Activated CD8-positive, alpha-beta memory T cell treated with anti-CD3 and anti-CD28 coated beads, Interleukin-2, amount 50 U/mL, for 4 hours (primary cell): ENCODE measurements around the gene EMP1.

Experiments
- DNase-seq: peaks from one replicate; pipeline ENCODE4 v3.0.0-alpha.2; 2020

EMP1 gene, protein sequence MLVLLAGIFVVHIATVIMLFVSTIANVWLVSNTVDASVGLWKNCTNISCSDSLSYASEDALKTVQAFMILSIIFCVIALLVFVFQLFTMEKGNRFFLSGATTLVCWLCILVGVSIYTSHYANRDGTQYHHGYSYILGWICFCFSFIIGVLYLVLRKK

DNA sequence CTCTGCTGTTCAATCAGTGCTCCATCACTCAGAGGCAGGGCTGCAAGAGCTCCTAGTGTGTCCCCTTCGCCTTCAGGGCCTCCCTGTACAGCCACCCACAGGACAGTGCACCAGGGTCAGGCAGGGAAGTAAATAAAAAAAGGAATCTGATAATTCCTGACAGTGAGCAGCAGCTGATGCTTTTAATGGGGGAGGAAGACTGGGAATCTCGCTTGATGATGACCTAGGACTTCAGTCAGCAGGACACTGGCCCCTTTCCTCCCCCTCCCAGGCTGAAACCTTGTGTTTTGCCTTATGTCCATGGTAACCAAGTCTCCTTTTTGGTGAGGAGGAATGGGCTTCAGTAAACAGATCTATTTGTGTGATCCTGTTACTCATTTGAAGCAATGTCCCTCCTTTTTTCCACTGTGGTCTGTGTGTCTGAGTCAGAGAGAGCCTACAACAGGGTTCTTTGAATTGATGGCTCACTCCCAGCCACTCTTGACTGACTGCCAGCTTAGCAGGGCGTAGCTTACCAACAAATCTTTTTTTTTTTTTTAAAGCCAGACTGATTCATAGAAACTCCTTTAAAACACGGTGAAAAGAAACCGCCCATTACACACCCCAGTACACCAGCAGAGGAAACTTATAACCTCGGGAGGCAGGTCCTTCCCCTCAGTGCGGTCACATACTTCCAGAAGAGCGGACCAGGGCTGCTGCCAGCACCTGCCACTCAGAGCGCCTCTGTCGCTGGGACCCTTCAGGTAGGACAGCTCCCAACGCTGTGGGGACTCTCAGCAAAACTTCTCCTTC is at the start of gene EMP1:
Gene EMP1 (plus strand): TSS at position 597 of the 792 bp plus-strand sequence. CDS start 14,785 bp downstream, outside the sequence.
- peak; percentile 70 for DNase-seq

DNA sequence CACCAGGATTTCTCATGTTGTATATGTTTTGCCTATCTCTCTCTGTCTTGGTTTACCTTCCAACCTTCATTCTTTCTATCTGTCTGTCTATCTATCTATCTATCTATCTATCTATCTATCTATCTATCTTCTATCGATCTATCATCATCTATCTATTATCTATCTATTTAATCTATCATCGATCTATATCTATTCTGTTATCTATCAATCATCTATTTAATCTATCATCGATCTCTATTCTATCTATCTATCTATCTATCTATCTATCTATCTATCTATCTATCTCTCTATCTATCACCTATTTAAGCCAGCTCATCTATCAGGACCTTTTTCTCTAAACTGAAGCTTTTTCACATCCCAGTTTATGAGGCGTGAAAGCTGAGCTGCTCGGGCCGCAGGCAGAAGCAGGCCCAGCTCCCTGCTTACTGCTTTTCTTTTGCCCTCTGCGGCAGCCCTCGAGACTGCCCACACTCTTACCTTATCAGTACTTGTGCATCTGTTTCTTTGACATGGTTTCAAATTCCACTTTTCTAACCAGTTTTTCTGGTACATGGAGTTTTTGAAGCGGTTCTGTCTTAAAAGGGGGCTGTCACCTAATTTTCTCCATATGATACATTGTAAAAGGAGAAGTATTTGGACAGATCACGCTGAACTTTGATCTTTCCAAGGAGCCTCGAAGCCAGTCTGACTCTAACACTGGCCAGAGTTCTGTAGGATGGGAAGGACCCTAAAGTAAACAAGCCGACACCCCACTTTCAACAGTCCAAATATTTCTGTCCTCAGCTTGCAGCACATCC is 48.6 kb upstream of the EMP1 start:
- DNase-seq: no peak

DNA sequence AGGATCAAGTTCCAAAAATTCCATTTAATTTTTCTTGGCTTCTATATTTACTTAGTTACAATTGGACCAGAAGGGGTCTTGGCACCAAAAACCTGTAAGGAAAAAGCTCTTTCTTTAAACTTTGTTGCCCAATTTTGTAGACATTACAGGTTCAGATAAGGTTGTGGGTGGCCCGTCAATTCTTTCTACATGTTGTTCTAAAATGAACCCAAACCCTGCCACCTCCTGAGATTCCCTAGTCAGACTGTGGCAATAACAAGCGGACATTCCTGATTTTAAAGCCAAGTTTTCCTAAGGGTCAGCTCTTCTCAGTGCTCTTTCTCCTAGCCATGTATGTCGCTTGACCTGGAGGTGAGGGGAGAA is 48.1 kb upstream of the EMP1 start:
- no peak for DNase-seq

DNA sequence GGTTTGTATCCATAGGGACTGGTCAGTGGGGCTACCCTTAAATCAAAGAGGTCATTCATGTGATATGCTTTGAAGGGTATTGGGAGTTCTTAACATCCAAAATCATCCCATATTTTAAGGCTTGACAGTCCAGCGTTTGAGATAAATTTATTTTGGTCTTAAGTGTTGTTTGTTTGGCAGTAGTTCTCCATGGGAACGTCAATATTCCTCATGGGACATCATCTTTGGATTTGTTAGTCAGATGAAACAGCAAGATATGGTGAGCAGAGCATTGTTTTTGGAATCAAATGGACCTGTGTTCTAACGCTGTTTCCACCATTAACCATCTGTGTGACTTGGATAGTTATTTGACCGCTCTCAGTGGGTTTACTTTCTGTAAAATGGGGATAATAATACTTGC is 47.1 kb upstream of the EMP1 start:
- no peak for DNase-seq

DNA sequence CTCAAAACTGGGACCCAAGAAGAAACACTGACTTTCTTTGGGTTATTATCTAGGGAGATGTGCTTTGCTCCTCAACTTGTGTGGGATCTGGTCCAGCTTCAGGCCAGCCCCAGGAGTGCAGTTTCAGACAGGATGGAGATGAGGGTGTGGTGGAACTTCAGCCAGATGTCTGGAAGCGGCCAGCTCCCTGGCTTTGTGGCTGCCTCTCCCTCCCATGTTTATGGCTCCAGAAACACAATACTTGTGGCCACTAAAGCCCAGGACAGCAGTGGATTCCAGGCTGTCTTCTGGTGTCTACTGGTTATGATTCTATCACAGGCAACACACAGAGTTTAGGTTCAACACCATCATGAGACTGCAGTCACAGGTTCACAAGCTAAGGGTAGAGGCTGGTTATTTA is 44.2 kb upstream of the EMP1 start:
- DNase-seq: no peak

DNA sequence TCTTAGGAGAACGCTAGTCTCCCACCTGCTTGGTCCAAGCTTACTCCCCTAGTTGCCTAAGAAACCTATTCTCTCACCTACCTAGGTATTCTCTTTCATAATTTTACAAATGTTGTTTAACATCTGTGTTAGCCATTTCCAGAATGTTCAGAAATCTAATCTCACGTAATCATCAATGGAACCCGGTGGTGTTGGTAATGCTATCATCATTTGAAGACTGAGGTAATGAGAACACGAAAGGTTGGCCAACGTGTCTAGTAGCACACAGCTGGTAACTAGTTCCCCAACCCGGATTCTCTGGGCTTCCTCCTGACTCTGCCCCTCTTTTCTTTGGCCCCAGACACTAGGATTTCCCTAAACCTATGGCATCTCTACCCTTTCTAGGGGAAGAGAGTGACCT is 43.8 kb upstream of the EMP1 start:
- DNase-seq: no peak

DNA sequence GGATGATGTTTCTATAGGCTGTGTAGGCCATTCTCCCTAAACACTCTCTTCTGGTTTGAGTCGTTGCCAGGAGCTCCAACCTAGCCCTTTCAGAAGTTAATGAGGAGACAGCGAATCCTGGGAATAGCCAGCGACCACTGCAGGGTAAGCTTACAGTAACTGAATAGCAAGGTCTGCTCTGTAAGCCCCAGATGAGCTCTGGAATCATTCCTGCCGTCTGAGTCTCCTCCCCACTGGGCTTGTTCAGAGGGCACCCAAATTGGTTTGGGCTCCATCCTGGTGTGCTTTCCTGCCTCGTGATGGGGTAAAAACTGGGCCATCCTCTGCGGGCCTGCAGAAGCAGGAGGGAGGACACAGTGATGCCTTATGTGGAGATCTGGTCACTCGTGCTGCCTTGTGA is 43.3 kb upstream of the EMP1 start:
- DNase-seq: no peak

DNA sequence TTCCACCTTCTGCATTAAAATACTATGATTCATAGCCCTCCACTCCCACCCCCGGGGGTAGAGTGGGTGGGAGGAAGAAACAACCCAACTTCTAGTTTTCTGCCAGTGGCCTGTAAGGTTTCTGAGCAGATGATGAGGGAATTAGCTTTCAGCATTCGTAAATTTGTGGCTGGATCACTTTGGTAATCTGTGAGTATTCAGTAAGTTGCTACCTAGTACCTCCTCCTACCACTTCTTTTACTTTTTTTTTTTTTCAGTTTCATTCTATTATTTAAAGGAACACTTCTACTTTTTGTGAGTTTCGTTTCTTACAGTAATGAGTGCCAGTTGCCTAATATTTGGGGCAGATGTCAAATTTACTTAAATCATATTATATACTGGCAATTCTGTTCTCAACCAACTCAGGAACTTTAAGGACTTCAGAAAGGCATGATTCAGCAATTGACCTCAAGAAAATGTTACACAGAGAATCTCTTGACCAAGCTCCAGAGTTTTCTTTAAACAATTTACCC is 42.4 kb upstream of the EMP1 start:
- DNase-seq: no peak

DNA sequence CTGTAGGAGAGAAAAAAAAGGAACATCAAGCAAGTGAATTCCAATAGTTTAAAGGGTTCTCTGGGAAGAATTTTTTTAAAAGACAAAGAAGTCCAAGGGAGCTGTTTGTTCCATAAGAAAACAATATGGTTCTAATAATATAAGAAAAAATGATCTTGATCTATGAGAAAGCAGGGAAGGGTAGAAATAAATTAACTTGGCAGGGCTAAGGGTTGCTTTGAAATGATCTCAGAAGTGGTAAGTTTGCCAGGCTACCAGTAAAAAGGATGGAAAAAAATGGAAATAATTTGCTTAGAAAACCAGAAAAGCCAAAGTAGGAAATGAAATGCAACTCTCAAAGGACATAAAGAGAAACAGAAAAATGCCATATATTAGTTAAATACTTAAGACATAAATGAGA is 41.7 kb upstream of the EMP1 start:
- DNase-seq: no peak

DNA sequence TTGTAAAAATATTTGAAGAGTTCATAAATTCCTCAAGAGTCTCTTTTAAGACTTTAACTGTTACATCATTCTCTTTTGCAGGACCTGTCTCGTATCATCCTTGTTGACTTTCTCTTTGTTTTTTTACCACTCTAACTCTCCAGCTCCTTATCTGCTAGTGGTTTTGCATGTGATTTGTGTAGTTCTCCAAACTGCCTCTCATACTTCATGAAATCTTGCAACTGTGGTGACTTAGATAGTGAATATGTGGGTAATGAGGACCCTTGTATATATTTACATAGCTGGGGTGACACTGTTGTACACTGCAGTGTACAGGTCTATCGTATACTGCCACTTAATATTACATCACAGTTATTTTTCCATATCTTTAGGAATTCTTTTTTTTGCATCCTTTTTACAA is 40.2 kb upstream of the EMP1 start:
- DNase-seq: no peak

DNA sequence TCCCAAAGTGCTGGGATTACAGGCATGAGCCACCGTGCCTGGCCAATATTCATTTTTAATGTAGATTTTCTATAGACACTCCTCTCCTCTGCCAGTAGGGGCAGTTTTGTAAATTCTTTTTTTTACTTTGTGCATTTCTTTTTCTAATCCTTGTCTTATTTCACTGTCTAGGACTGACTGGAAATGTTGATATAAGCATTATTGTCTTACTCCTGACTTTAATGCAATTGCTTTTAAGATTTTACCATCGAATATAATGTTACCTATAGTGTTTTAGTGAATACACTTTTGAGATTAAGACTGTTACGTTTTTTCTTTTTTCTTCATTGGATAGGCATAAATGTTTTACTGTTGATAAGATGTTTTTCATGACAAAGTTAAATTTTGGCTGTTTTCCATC is 35.4 kb upstream of the EMP1 start:
- DNase-seq: no peak

DNA sequence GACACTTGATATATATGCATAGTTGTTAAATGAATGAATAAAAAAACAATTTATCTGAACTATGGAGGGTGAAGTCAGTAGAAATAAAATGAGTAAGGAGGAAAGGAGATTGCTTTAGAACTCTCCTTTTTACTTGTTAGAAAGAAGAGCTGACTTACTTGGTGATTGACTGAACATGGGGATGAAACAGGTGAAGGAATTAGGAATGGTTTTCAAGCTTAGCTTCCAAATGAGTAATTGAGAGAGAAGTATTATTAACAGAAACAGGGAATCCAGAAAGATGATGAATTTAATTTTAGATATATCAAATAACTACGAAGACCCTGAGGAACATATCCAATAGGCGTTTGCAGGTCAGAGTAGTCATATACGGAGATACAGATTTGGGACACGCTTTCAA is 33.6 kb upstream of the EMP1 start:
- DNase-seq: no peak

DNA sequence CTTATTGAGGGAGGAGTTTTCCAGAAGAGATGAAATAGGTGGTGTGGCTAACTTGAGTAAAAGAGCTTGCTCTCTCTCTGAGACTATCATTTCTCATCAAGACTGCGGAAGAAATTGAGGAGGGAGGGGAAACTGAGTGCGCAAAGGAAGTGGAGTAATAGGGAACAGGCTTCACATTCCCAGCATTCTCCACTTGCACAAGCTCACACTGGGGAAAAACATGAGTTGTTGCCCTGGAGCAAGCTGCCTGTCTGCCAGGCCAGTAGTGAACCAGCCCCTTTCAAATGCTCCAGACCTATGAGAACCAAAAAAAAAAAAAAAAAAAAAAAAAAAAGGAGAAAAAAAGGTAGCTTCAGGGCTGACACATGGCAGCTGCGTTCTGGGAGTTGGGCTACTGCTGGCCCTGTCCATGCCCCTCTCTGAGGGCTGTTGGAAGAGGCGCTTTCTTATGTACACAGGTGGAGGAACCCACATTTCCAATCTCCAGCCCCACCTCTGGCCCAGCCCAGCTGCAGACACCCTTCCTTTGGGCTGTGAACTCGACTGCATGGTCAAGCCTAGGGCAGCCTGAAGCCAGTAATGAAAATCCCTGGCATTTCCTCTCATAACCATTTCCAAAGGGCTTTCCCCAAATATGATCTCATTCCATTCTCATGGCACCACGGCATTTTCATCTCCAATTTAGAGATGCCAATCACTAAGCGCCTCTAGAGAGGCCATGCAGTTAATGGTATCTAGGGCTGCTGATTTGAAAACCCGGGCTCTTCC is 32.5 kb upstream of the EMP1 start:
- no peak for DNase-seq

DNA sequence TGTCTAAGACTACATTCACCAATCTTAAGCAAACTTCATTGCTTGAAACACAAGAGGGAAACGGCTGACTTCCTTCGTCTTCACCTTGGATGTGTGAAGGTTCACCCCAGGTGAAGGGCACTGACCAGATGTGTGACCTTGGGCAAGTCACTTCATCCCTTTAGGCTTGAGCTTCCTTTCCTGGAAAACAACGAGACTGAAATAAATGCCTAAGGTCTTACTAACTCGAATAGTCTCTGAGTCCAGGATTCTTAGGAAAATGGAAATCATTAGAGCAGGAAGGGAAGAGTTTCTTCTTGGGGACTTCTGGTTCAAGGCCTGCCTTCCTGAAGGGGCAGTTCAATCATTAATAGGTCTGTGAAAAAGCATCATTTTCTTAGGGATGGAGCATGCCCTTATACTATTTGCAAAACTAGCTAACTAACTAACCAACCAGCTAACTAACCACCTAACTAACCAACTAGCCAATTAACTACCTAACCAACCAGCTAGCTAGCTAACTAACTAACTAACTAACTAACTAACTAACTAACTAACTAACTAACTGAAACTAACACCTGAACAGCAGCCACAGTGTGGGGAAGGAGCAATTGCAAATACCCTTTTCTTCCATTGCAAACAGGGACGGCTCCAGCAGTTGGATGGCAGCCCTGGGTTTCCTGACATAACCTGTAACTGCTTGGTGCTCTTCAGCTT is 31.5 kb upstream of the EMP1 start:
- DNase-seq: no peak

DNA sequence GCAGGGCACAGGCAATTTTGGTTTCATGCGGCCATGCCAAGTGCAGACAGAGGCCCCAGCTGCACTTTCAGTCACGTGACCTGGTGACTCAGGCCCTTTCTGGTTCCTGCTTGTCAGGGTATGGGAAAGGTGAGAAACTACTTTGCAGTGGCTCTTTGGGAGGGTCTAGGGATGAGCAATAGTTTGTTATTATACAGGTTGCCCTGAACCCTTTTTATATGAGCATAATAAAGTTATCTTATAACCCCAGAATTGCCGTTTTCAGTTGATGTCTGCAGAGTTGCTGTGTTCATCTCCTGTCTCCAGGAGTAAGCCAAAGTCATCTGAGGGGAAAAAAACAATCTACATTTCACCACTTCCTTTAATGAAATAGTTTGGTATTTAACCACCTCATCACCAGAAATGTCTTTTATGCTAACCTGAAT is 30.9 kb upstream of the EMP1 start:
- DNase-seq: peak; percentile 77

DNA sequence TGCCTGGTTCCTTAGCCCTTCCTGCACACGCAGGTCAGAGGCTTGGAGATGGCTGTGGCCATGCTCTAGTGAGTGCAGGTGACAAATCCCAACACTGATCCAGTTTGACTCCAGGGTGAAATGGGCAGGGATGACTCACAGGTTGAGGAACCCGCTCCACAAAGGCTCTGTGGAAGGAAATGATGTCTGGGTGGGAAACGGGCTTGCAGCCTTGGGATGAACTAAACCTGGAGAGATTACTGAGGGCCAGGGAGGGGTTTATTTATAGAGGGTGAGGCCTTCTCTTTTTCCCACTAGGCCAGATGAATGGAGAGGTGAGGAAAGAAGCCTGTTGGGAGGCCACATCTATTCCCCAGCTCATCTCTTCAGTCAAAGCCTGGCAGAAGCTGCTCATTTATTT is 29.3 kb upstream of the EMP1 start:
- no peak for DNase-seq

DNA sequence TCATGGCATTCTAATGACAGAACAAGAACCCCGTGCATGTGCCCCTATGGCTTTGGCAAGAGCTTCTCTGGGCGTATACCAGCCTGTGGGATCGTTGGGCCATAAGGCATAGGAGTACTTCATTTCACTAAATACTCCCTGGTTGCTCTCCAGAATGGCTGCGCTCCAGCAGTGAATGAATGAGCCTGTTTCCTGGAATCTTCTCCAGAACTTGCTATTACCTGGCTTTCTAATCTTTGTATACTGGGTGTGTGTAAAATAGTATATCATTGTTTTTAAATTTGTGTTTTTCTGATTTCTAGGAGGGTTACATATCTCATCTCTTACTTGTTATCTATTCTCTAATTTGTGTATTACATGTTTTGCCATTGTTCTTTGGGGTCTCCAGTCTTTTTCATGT is 28.6 kb upstream of the EMP1 start:
- DNase-seq: no peak

DNA sequence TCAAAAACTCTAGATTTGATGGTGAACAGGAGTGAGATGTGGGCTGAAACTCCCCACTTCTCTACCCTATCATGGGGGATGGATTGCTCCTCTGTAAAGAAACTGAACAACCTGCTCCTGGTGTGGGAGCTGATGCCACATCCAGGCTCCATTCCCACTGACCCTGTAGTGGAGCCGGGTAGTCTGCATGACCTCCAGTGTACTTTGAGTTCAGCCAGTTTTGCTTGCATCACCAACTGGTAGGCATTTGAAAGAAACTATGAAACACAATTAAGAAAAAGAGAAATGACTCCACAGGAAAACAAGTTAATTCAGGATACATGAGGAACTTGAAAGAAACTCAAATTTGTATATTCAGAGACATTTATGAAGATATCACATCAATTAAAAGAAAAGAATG is 27.3 kb upstream of the EMP1 start:
- no peak for DNase-seq

DNA sequence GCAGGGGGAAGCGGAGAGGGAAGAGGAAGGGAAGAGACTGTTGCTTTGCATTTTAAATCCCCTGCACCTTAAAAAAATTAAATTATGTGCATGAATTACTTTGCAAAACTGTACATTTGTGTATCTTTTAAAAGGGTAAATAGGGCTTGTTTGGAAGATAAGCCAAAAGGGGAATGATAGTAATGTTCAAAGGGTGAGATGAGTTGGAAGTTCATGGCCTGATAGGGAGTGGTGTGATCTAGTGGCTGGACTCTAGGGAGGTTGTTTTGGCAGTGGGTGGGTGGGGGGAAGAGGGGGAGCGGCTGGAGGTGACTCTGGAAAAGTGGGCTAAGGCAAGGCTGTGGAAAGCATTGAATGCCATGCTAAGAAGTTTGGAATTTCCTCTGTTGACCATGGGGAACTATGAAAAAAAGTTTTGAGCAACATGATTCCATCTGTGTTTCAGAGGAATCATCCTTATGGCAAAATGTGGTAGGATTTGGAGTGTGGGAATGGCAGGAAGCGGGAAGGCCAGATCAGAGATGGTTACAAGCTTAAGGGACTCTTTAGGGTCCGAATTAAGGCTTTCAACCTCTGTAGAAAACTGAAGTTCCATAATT is 25.5 kb upstream of the EMP1 start:
- no peak for DNase-seq

DNA sequence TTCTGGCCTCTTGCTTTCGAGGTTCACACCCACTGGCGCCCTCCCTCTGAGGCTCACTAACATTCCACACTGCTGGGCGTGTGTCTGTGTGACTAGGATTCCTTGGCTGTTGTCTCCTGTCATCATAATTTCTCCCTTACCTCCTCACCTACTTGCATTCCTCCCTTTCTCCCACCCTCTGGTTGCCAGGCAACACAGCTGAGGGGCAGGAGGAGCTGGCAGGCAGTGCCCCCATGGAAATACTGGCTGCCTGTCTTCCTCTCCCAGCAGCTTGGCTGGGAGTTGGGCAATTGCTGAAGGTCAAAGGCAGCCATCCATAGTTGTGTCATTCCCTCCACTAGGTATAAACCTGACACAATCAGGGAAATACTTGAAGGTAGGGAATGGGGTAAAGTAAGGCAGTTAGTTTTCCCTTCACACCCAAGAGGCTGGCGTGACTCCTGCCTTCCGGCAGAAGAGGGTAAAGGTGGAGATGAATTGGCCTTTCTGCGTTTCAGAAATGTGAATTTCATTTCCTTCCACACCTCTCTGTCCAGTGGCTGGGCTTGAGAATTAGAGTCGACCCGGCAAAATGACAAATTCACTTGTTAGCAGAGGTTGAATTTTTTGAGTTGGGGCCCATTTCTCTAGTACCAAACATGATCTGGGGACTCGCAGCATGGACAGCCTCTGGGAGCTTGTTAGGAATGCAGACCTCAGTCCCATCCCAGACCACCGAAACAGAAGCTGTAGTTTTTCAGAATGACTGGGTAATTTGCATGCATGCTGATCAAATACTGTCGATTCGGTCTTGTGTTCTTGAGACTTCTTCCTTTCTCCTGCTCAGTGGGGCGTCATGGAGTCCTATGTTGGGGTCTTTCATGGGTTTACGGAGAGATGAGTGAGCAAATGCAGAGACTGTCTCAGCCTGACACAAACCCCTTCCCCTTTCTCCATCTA is 24.3 kb upstream of the EMP1 start:
- no peak for DNase-seq
